GM11168 (cell line): Measurements from ENCODE around the gene HRH3.

Source experiments
- in situ Hi-C: fragments of 300-500 bp; cut with MboI; formaldehyde crosslinking; loops from one replicate; pipeline ENCODE4 v1.12.0; 2022; ENCODE audit warnings: low sequenced_read_pairs; ENCODE audit not compliant: unreplicated experiment

Gene HRH3

GRCh38 chr20:62232194-62232593, 12.1 kb upstream of the HRH3 start:
- in situ Hi-C loops = no loop called here

GRCh38 chr20:62231292-62231691, 11.2 kb upstream of the HRH3 start:
- in situ Hi-C loops = no loop called here

GRCh38 chr20:62230696-62231095, 10.6 kb upstream of the HRH3 start:
- in situ Hi-C loops = no loop called here

- in situ Hi-C loops = no loop called here
Measured at GRCh38 chr20:62230276-62230675, 10.2 kb upstream of the HRH3 start.

- in situ Hi-C loops = no loop called here
Measured at GRCh38 chr20:62229667-62230066, 9.6 kb upstream of the HRH3 start.

GRCh38 chr20:62228982-62229545, 9.0 kb upstream of the HRH3 start:
- in situ Hi-C loops = no loop called here

GRCh38 chr20:62227977-62228958, 8.2 kb upstream of the HRH3 start:
- in situ Hi-C loops = no loop called here

- in situ Hi-C loops = no loop called here
Measured at GRCh38 chr20:62227591-62227976, 7.5 kb upstream of the HRH3 start.

- in situ Hi-C loops = no loop called here
Measured at GRCh38 chr20:62226707-62227590, 6.9 kb upstream of the HRH3 start.

- in situ Hi-C loops = no loop called here
Measured at GRCh38 chr20:62225820-62226635, 6.0 kb upstream of the HRH3 start.

GRCh38 chr20:62225026-62225425, 4.9 kb upstream of the HRH3 start:
- in situ Hi-C loops = no loop called here

- in situ Hi-C loops = no loop called here
Measured at GRCh38 chr20:62224113-62224855, 4.2 kb upstream of the HRH3 start.

GRCh38 chr20:62223571-62223970, 3.5 kb upstream of the HRH3 start:
- in situ Hi-C loops = no loop called here

GRCh38 chr20:62222972-62223371, 2.9 kb upstream of the HRH3 start:
- in situ Hi-C loops = no loop called here

- in situ Hi-C loops = no loop called here
Measured at GRCh38 chr20:62222266-62222850, 2.3 kb upstream of the HRH3 start.

- in situ Hi-C loops = no loop called here
Measured at GRCh38 chr20:62220666-62221568, 839 bp upstream of the HRH3 start.

- in situ Hi-C loops = no loop called here
Measured at GRCh38 chr20:62219101-62219991, 732 bp downstream of the HRH3 start.
